Activated B cell treated with CpG ODN at 0.5 μM for 24 hours (primary cell): ENCODE results near the gene PRLR. TPM values are rescaled to one million over a fixed set of nuclear protein-coding genes. Genes with fewer than 3 reads are reported as not detected.

Source experiments
- ATAC-seq: fragments of 200-7000 bp; cut with Tn5 transposase; one replicate; pipeline ENCODE4 v1.10.0; 2021; ENCODE audit warnings: low read depth, mild to moderate bottlenecking, moderate library complexity
- CTCF ChIA-PET: fragments of 350-600 bp; sonication (Branson Sonifier 250); formaldehyde crosslinking; loops from one replicate; lab custom pipeline; 2021; ENCODE audit warnings: antibody characterized with exemption; lab: Charles Lee
- POLR2A ChIA-PET: fragments of 350-600 bp; sonication (Branson Sonifier 250); formaldehyde crosslinking; loops from one replicate; lab custom pipeline; 2021; ENCODE audit warnings: antibody characterized with exemption; lab: Charles Lee
- DNase-seq: peaks from one replicate; pipeline ENCODE4 v3.0.0; 2022
- H3K27ac Mint-ChIP-seq: one replicate; pipeline ENCODE4 v1.8.0; 2020; ENCODE audit warnings: mixed read lengths
- H3K27me3 Mint-ChIP-seq: one replicate; pipeline ENCODE4 v1.8.0; 2021; ENCODE audit warnings: mixed read lengths
- H3K36me3 Mint-ChIP-seq: one replicate; pipeline ENCODE4 v1.8.0; 2021; ENCODE audit warnings: low read depth, mixed read lengths
- H3K4me1 Mint-ChIP-seq: one replicate; pipeline ENCODE4 v1.8.0; 2021; ENCODE audit warnings: mixed read lengths
- H3K4me3 Mint-ChIP-seq: one replicate; pipeline ENCODE4 v1.8.0; 2020; ENCODE audit warnings: mild to moderate bottlenecking, mixed read lengths
- H3K9me3 Mint-ChIP-seq: one replicate; pipeline ENCODE4 v1.8.0; 2020; ENCODE audit warnings: mixed read lengths
- intact Hi-C: fragments of 100-400 bp; cut with micrococcal nuclease; formaldehyde crosslinking; loops from one replicate; pipeline ENCODE4 v1.15.1; 2024
- total RNA-seq: library from RNA; stranded (reverse); gene quantifications from 2 replicates; pipeline ENCODE4 v1.2.3, GENCODE V29; 2022
- TF ChIP-seq, protein P1 (sequence below): fragments of 200-600 bp; IDR thresholded peaks from one replicate; pipeline ENCODE4 v1.8.0; 2022; ENCODE audit warnings: antibody characterized with exemption, mild to moderate bottlenecking

Gene PRLR
- total RNA-seq, 1 donor from 2014 or later = 3.7 TPM

DNA sequence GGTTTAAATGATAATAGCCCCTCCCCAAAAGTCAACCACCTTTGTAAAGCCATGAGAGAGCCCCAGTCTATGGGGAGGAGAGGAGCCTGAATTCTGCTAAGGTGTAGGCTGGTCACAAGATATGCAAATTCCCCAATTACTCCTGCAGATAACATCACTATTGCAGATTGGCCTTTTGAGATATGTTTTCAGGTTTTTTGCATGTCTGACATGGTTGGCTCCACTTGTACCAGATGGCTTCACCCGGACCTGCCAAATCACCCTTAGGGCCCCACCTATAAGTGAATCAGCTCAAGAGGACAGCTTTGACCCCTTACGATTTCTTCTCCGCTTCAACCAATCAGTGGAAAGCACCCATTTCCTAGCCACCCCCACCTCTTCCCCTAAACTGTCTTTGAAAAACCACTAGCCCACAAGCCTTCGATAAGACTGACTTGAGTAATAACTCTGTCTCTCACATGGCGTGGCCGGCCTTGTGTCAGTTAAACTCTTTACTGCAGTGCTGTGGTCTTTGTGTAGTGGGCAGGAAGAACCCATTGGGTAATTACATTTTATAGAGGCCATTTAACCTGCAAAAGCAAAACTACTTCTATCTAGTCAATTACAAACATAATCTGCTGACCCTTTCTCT lies 69.7 kb downstream of the PRLR start:
- no peak for DNase-seq
- Mint-ChIP-seq H3K36me3 (no peaks in the 10 kb centered on the region), H3K9me3 (no peaks in the 10 kb centered on the region), H3K27ac (no peak overlapping the region), H3K27me3 (no peaks in the 10 kb centered on the region), H3K4me1 (peaks cover 2% of the 10 kb centered on the region), H3K4me3 (no peak overlapping the region)
- ATAC-seq = no peak
- intact Hi-C loops = no loop called here
- TF ChIP-seq, protein P1, sequence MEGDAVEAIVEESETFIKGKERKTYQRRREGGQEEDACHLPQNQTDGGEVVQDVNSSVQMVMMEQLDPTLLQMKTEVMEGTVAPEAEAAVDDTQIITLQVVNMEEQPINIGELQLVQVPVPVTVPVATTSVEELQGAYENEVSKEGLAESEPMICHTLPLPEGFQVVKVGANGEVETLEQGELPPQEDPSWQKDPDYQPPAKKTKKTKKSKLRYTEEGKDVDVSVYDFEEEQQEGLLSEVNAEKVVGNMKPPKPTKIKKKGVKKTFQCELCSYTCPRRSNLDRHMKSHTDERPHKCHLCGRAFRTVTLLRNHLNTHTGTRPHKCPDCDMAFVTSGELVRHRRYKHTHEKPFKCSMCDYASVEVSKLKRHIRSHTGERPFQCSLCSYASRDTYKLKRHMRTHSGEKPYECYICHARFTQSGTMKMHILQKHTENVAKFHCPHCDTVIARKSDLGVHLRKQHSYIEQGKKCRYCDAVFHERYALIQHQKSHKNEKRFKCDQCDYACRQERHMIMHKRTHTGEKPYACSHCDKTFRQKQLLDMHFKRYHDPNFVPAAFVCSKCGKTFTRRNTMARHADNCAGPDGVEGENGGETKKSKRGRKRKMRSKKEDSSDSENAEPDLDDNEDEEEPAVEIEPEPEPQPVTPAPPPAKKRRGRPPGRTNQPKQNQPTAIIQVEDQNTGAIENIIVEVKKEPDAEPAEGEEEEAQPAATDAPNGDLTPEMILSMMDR = no peak
- ChIA-PET POLR2A (no interaction called here), CTCF (no interaction called here)

DNA sequence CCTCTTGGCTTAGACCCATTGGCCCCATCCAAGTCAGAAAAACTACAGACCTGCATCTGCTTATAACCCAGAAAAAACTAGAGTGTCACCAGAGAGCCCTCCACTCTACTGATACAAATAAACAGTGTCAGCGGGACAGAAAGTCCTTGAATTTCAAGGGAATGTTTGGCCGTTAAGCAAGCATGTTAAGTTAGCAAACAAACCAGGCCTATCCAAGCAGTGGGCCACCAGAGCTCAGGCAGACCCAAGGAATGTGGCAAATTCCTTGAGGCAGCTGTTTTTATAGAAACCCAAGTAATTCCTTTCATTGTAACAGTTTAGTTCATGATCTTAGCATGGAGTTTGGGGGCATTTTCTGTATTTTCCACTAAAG lies 70.9 kb downstream of the PRLR start:
- H3K36me3 Mint-ChIP-seq = no peaks in the 10 kb centered on the region
- H3K27ac Mint-ChIP-seq = no peak overlapping the region
- peaks cover 2% of the 10 kb centered on the region for H3K27me3 Mint-ChIP-seq
- DNase-seq (no peak), ATAC-seq (no peak)
- H3K4me1 Mint-ChIP-seq = peaks cover 2% of the 10 kb centered on the region
- TF ChIP-seq, protein P1 = no peak
- intact Hi-C loops = no loop called here
- CTCF ChIA-PET = no interaction called here
- POLR2A ChIA-PET = no interaction called here
- no peak overlapping the region for H3K4me3 Mint-ChIP-seq
- H3K9me3 Mint-ChIP-seq = no peaks in the 10 kb centered on the region

DNA sequence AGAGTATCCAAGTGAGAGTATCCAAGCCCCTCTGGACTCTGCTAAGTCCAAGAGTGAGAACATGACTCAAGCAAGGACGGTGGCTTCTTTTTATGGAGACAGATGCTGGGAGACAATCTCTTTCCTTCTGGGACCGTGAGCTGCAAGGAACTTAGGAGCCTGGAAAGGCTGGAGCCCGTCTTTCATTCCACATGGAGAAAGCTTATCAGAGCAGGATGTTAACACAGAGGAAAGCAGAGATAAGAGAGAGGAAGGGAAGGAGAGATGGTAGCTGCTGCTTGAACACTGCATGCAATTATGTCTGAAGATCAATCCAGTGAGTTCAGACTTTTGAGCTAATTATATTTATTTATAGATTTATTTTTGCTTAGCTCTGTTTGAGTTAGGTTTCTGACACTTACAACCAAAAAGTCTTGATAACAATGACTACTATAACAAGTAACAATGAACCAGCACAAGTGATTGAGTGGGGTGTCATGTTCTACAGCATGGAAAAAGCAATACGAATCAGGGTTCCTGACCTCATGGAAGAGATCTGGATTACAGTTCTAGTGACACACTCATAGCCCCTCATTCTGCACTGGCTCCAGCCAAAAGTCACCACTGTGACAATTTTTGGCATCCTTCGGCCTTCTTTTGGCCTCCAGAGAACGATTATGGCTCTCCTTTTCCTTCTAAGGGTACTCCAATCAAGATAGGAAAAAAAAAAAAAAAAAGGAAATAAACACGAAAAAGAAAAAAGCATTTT lies 71.5 kb downstream of the PRLR start:
- ATAC-seq (no peak), DNase-seq (no peak)
- ChIA-PET CTCF (no interaction called here), POLR2A (no interaction called here)
- peaks cover 2% of the 10 kb centered on the region for H3K4me1 Mint-ChIP-seq
- H3K9me3 Mint-ChIP-seq = no peaks in the 10 kb centered on the region
- H3K4me3 Mint-ChIP-seq = no peak overlapping the region
- no peaks in the 10 kb centered on the region for H3K36me3 Mint-ChIP-seq
- no peak overlapping the region for H3K27ac Mint-ChIP-seq
- H3K27me3 Mint-ChIP-seq = peaks cover 2% of the 10 kb centered on the region
- TF ChIP-seq, protein P1 = no peak
- intact Hi-C loops = no loop called here

DNA sequence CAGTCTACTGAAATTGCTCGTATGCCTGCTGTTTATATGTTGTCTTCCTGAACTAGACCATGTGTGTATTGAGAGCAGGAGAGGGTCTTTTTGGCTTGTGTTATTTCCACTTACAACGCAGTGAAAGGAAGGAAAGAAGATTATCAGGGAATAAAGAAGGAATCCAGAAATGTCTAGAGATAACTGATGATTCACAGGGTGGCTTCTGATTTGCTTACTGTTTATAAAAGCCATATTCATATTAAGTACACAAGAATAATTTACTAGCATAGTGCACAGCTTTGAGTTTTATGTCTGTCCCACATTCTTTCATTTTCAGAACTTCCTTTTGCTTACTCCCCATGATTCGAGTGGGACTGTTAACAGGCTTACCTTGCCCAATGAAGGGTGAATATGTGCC lies 72.1 kb downstream of the PRLR start:
- DNase-seq (no peak), ATAC-seq (no peak)
- ChIA-PET POLR2A (no interaction called here), CTCF (interaction anchor here (1.9 kb wide), 1 partner anchor 41 kb away, joined by 4 read pairs; no protein-coding TSS in a partner anchor)
- H3K9me3 Mint-ChIP-seq = no peaks in the 10 kb centered on the region
- peaks cover 2% of the 10 kb centered on the region for H3K27me3 Mint-ChIP-seq
- H3K27ac Mint-ChIP-seq = no peak overlapping the region
- H3K4me3 Mint-ChIP-seq = no peak overlapping the region
- H3K4me1 Mint-ChIP-seq = peaks cover 7% of the 10 kb centered on the region
- H3K36me3 Mint-ChIP-seq = no peaks in the 10 kb centered on the region
- intact Hi-C loops = no loop called here
- TF ChIP-seq, protein P1 = no peak

DNA sequence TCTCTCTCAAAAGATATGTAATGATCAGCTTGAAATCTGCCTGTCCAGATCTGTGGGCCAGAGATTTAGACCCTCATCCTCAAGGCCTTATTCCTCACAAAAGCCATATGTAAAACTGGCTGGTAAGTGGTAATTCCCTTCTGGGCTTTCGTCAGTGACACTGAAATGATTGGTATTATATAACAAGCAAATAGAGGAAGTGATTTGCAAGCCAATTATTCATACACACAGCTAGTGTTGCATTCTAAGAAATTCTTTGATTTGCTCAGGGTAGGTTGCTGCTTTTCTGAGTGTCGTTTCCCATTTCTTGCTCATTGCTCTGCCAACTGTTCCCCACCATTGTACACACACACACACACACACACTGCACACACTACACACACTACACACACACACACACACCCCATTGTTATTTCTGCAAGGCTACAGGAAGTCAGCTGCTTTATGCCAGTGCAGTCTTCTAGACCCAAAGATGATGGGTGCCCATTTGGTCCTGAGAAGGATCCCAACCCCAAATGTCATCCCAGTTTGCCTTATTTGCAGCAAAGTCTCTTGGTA lies 76.8 kb downstream of the PRLR start:
- Mint-ChIP-seq H3K27ac (no peak overlapping the region), H3K4me1 (peaks cover 7% of the 10 kb centered on the region), H3K36me3 (no peaks in the 10 kb centered on the region), H3K27me3 (peaks cover 2% of the 10 kb centered on the region), H3K4me3 (no peak overlapping the region), H3K9me3 (no peaks in the 10 kb centered on the region)
- no peak for ATAC-seq
- DNase-seq = no peak
- TF ChIP-seq, protein P1 = no peak
- POLR2A ChIA-PET = no interaction called here
- CTCF ChIA-PET = no interaction called here
- intact Hi-C loops = no loop called here
